ENCODE results near the gene DDX6. TPM values are rescaled to one million over a fixed set of nuclear protein-coding genes. Genes with fewer than 3 reads are reported as not detected.

Gene DDX6
- total and polyA plus RNA-seq, 2 donors (not counting 1 experiment from before 2014, with no cell fraction given), result 36.7 to 255 TPM

DNA sequence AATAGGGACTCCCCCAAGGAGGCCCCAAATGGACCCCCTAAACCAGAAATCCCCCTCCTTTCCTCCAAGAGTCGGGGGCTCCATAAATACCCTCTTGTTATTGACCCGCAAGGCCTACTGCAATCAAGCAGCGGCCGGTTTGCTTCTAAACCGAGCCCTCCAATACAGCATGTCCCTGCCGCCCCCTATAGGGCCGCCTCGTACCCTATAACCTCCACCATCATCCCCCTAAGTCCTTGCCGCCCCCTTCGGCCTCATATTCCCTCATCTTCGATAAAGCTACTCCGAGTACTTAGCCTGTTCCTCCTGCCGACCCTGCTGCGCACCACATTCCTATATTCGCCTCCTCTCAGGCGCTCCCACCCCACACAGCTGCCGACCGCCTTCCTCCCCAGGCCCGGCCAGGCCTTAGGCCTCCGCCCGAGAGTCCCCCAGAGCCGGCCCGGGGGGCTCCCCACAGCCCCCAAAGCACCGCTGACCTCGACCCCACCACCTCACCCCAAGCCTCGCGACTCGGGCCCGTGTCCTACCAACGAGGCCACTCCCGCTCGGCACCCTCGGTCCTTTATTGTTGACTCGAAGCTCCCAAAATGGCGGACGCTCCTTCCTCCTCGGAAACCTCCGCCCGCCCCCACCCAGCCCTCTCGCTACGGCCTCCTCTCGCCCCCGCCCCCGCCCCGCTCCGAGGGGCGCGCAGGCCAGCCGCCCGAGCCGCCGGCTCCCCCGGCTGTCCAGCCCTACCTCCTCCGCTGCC, 430 bp downstream of the DDX6 start:
- WGBS (ENCODE audit: insufficient coverage), result 2% methylated on average over 49 of the region's 54 CpGs
- peak overlapping the region; percentile 98 to 100 for H3K27ac ChIP-seq (ENCODE audit: low read length in 2 of 2)
- H3K79me2 ChIP-seq (ENCODE audit: control insufficient read depth, insufficient read depth, low read length), result peaks cover 65% of the 10 kb centered on the region
- H3K4me3 ChIP-seq (ENCODE audit: control extremely low read depth in 1 of 5, extremely low read depth in 1 of 5, insufficient read depth in 1 of 5, low read depth in 2 of 5, low read length in 4 of 5), result peak overlapping the region; percentile 74 to 97 (median 94)
- DNase-seq (peak; percentile 83), ATAC-seq (ENCODE audit: low read depth) (peak; percentile 34)
- Mint-ChIP-seq H3K27me3 (no peaks in the 10 kb centered on the region), H3K4me3 (peak overlapping the region; percentile 100), H3K4me1 (peaks cover 37% of the 10 kb centered on the region), H3K9me3 (ENCODE audit: insufficient read depth) (no peaks in the 10 kb centered on the region), H3K27ac (peak overlapping the region; percentile 100)
- H3K36me3 ChIP-seq (replicated peaks in 1 of 2; ENCODE audit: control extremely low read depth in 1 of 2, control insufficient read depth in 1 of 2, extremely low read depth in 1 of 2, insufficient read depth in 2 of 2, low read length in 1 of 2), result peaks cover 5 to 11% of the 10 kb centered on the region in 2 experiments
- H3K27me3 ChIP-seq (replicated peaks in 1 of 4; ENCODE audit: control extremely low read depth in 1 of 4, control insufficient read depth in 3 of 4, insufficient read depth in 4 of 4, low read length in 3 of 4), result no peaks in the 10 kb centered on the region
- peaks cover 47% of the 10 kb centered on the region for H4K20me1 ChIP-seq (ENCODE audit: control insufficient read depth, insufficient read depth, low read length, poor library complexity, severe bottlenecking)
- H3K4me2 ChIP-seq (replicated peaks; ENCODE audit: low read depth, low read length, poor library complexity, severe bottlenecking), result peak overlapping the region; percentile 77
- H2AFZ ChIP-seq (ENCODE audit: insufficient read depth, low read depth, low read length, poor library complexity, severe bottlenecking), result peak overlapping the region; percentile 80
- TF ChIP-seq, protein P1, sequence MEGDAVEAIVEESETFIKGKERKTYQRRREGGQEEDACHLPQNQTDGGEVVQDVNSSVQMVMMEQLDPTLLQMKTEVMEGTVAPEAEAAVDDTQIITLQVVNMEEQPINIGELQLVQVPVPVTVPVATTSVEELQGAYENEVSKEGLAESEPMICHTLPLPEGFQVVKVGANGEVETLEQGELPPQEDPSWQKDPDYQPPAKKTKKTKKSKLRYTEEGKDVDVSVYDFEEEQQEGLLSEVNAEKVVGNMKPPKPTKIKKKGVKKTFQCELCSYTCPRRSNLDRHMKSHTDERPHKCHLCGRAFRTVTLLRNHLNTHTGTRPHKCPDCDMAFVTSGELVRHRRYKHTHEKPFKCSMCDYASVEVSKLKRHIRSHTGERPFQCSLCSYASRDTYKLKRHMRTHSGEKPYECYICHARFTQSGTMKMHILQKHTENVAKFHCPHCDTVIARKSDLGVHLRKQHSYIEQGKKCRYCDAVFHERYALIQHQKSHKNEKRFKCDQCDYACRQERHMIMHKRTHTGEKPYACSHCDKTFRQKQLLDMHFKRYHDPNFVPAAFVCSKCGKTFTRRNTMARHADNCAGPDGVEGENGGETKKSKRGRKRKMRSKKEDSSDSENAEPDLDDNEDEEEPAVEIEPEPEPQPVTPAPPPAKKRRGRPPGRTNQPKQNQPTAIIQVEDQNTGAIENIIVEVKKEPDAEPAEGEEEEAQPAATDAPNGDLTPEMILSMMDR (IDR thresholded peaks at IDR 0.05), result peak; percentile 55
- TF ChIP-seq EZH2 (IDR thresholded peaks at IDR 0.05; ENCODE audit: borderline replicate concordance, insufficient read depth, low read depth, low read length, poor library complexity, severe bottlenecking), result no peak
- no peaks in the 10 kb centered on the region for H3K9me3 ChIP-seq (ENCODE audit: control extremely low read depth in 1 of 3, control insufficient read depth in 2 of 3, insufficient read depth in 1 of 3, low read length in 2 of 3)
- ChIA-PET POLR2A (interaction anchor here (0.5 to 5.7 kb wide), 24 partner anchors 9 to 976 kb away, joined by 3 to 97 read pairs (median 4); partner anchors contain the start of gene BCL9L), CTCF (interaction anchor here (0.7 to 6.8 kb wide), 31 partner anchors 10 to 168 kb away, joined by 3 to 119 read pairs (median 5); partner anchors contain the start of genes BCL9L and UPK2)
- intact Hi-C loops (cut with micrococcal nuclease), result loop anchor here (1.0 to 5.0 kb wide), 8 partner anchors 31 to 353 kb away; partner anchors contain the start of genes CXCR5, HINFP, KMT2A and RPS25
- H3K9ac ChIP-seq (ENCODE audit: low read length), result peak overlapping the region; percentile 98
- H3K4me1 ChIP-seq (ENCODE audit: control insufficient read depth in 2 of 2, insufficient read depth in 2 of 2, low read length in 2 of 2), result peaks cover 43 to 52% of the 10 kb centered on the region in 2 donors

All from B cell (primary cell).